C1 segment of cervical spinal cord (tissue), 14 donors: ENCODE measurements around the gene TMEM108.
"Not testable (repeated sequence)": the region's sequence is repeated elsewhere in the genome, so short reads cannot be mapped to it uniquely, and the experiment has no call there.

Experiments
- DNase-seq, 14 donors: peaks; one replicate each; lab custom pipeline; 2025; lab: John Stamatoyannopoulos, UW

The TMEM108 gene

GRCh38 chr3:133038089-133038730 lies at the start of gene TMEM108:
TMEM108 (plus strand) TSS chr3:133038391.
- peak; percentile 27 to 90 (median 80) for DNase-seq

- no peak for DNase-seq
Measured at GRCh38 chr3:132995971-132996370, 42.2 kb upstream of the TMEM108 start.

- DNase-seq, result no peak
Measured at GRCh38 chr3:132997404-132998185, 40.6 kb upstream of the TMEM108 start.

- not testable (repeated sequence) for DNase-seq
Measured at GRCh38 chr3:133005032-133005431, 33.2 kb upstream of the TMEM108 start.

GRCh38 chr3:133007601-133008000 lies 30.6 kb upstream of the TMEM108 start:
- DNase-seq, result no peak

GRCh38 chr3:133014325-133014724 lies 23.9 kb upstream of the TMEM108 start:
- DNase-seq, result no peak

GRCh38 chr3:133015573-133015972 lies 22.6 kb upstream of the TMEM108 start:
- not testable (repeated sequence) for DNase-seq

- no peak for DNase-seq
Measured at GRCh38 chr3:133016838-133017309, 21.3 kb upstream of the TMEM108 start.

- no peak for DNase-seq
Measured at GRCh38 chr3:133018921-133019320, 19.3 kb upstream of the TMEM108 start.

GRCh38 chr3:133021206-133021605 lies 17.0 kb upstream of the TMEM108 start:
- no peak for DNase-seq

- DNase-seq, result no peak
Measured at GRCh38 chr3:133023362-133023761, 14.8 kb upstream of the TMEM108 start.

GRCh38 chr3:133025546-133025945 lies 12.6 kb upstream of the TMEM108 start:
- no peak for DNase-seq

- no peak for DNase-seq
Measured at GRCh38 chr3:133032301-133032700, 5.9 kb upstream of the TMEM108 start.

GRCh38 chr3:133037436-133037835 lies 755 bp upstream of the TMEM108 start:
- peak in 2 of 14 donors; percentile 16 to 53 for DNase-seq

- DNase-seq, result peak in 5 of 14 donors; percentile 18 to 43 (median 38)
Measured at GRCh38 chr3:133038731-133039375, 662 bp downstream of the TMEM108 start.

- DNase-seq, result peak in 13 of 14 donors; percentile 19 to 77 (median 54)
Measured at GRCh38 chr3:133040696-133041523, 2.7 kb downstream of the TMEM108 start.

GRCh38 chr3:133041524-133041829 lies 3.3 kb downstream of the TMEM108 start:
- DNase-seq, result no peak

GRCh38 chr3:133042778-133043177 lies 4.6 kb downstream of the TMEM108 start:
- no peak for DNase-seq

GRCh38 chr3:133047980-133048379 lies 9.8 kb downstream of the TMEM108 start:
- DNase-seq, result no peak

- DNase-seq, result no peak
Measured at GRCh38 chr3:133049491-133049890, 11.3 kb downstream of the TMEM108 start.

GRCh38 chr3:133050891-133051290 lies 12.7 kb downstream of the TMEM108 start:
- DNase-seq, result no peak

GRCh38 chr3:133053532-133053931 lies 15.3 kb downstream of the TMEM108 start:
- DNase-seq, result no peak
